K562 (cell line): ENCODE results near the gene SEC61A1. TPM values are rescaled to one million over a fixed set of nuclear protein-coding genes. Genes with fewer than 3 reads are reported as not detected.
A peak's percentile ranks its signal among the peaks of the same experiment; 100 is the strongest.

Source experiments
- ATAC-seq: fragments of 200-7000 bp; cut with Tn5 transposase; 3 replicates; pipeline ENCODE4 v1.9.1; 2020; ENCODE audit warnings: moderate library complexity
- BruUV-seq: library from RNA; stranded (reverse); fragments of 400-500 nt; replicated peaks from 2 replicates; lab custom pipeline; 2021; lab: Mats Ljungman, UMichigan
- CTCF ChIA-PET: fragments of 300-600 bp; formaldehyde crosslinking; extraction: SDS; loops from one replicate; lab custom pipeline; 2021; ENCODE audit warnings: low intra/inter-chr PET ratio; lab: Yijun Ruan, JAX
- POLR2A ChIA-PET: fragments of 300-600, 350-650 bp; sonication (Branson Sonifier 250); formaldehyde crosslinking; extraction: SDS; loops from one replicate; lab custom pipeline; 2021; ENCODE audit warnings: antibody characterized with exemption, inconsistent platforms; lab: Yijun Ruan, JAX
- DNase-seq, 4 experiments: peaks; one replicate each; pipeline versions ENCODE4 v3.0.0 to v3.0.0-alpha.2; 2011 to 2018; ENCODE audit warnings: low spot score in 3 of 4, mixed read lengths in 3 of 4; ENCODE audit errors: extremely low read depth in 1 of 4
- FAIRE-seq: peaks from 2 replicates; lab custom pipeline; 2011; peaks lifted over from hg19 to GRCh38; lab: Jason Lieb, UNC
- H2AFZ ChIP-seq: 2 replicates; pipeline ENCODE4 v1.6.0; 2011; ENCODE audit warnings: low read depth, low read length, control low read depth, inconsistent platforms
- H3K27ac ChIP-seq: fragments of 200-600 bp; 3 replicates; pipeline ENCODE4 v1.8.0; 2011; ENCODE audit warnings: low read depth, mild to moderate bottlenecking, control low read depth, inconsistent platforms, low read length, moderate library complexity, mixed read lengths; ENCODE audit errors: extremely low read depth
- H3K27me3 ChIP-seq, 2 experiments: fragments of 300-600 bp in 1 of 2; 2 replicates in 1 of 2; 3 replicates in 1 of 2; pipeline versions ENCODE4 v1.6.0 to v1.8.0; 2011; ENCODE audit warnings: inconsistent platforms in 2 of 2, low read length in 2 of 2, mild to moderate bottlenecking in 1 of 2, mixed read lengths in 1 of 2, moderate library complexity in 1 of 2; ENCODE audit not compliant: control insufficient read depth in 2 of 2, insufficient read depth in 2 of 2
- H3K36me3 ChIP-seq: fragments of 300-600 bp; 3 replicates; pipeline ENCODE4 v1.8.0; 2011; ENCODE audit warnings: mild to moderate bottlenecking, low read length, inconsistent platforms; ENCODE audit not compliant: control insufficient read depth, insufficient read depth
- H3K4me1 ChIP-seq, 2 experiments: fragments of 200-600 bp in 1 of 2; replicated peaks in 1 of 2; 2 replicates in 1 of 2; 3 replicates in 1 of 2; pipeline versions ENCODE4 v1.5.1 to v1.8.0; 2011; ENCODE audit warnings: inconsistent platforms in 2 of 2, low read length in 2 of 2, mild to moderate bottlenecking in 1 of 2, mixed read lengths in 1 of 2, moderate library complexity in 1 of 2; ENCODE audit not compliant: control insufficient read depth in 2 of 2, insufficient read depth in 2 of 2
- H3K4me2 ChIP-seq: 2 replicates; pipeline ENCODE4 v1.6.1; 2011; ENCODE audit warnings: low read length, control low read depth, inconsistent platforms, mixed read lengths; ENCODE audit not compliant: insufficient read depth
- H3K4me3 ChIP-seq: fragments of 200-600 bp; sonication (generic), shearing (Covaris generic); 2 replicates; pipeline ENCODE4 v1.5.1; 2016; ENCODE audit warnings: control low read depth, inconsistent platforms
- H3K79me2 ChIP-seq: fragments of 200-600 bp; 3 replicates; pipeline ENCODE4 v1.8.0; 2011; ENCODE audit warnings: low read length, inconsistent platforms; ENCODE audit not compliant: control insufficient read depth, insufficient read depth
- H3K9ac ChIP-seq, 2 experiments: 2 replicates each; pipeline versions ENCODE4 v1.6.0 to v1.6.1; 2011; ENCODE audit warnings: low read depth in 2 of 2, low read length in 2 of 2, control low read depth in 1 of 2, inconsistent platforms in 1 of 2, mild to moderate bottlenecking in 1 of 2, mixed read lengths in 1 of 2; ENCODE audit not compliant: insufficient read depth in 1 of 2
- H3K9me1 ChIP-seq: one replicate; pipeline ENCODE4 v1.6.0; 2011; ENCODE audit warnings: inconsistent platforms, mild to moderate bottlenecking, low read length, moderate library complexity; ENCODE audit not compliant: control insufficient read depth, insufficient read depth
- H3K9me3 ChIP-seq: replicated peaks from 2 replicates; pipeline ENCODE4 v1.5.1; 2011; ENCODE audit warnings: low read depth, low read length, inconsistent platforms; ENCODE audit not compliant: control insufficient read depth, insufficient read depth
- H4K20me1 ChIP-seq: replicated peaks from 2 replicates; pipeline ENCODE4 v1.6.1; 2011; ENCODE audit warnings: low read length, inconsistent platforms, mixed read lengths; ENCODE audit not compliant: control insufficient read depth, insufficient read depth
- ATF7 ChIP-seq: fragments of 450-650 bp; IDR thresholded peaks from 2 replicates; pipeline ENCODE4 v1.7.1; 2014; ENCODE audit warnings: mild to moderate bottlenecking, moderate library complexity
- BCLAF1 ChIP-seq, 2 experiments: fragments of 450-650 bp in 1 of 2; IDR thresholded peaks; 2 replicates each; pipeline ENCODE4 v1.6.1; 2011 to 2017; ENCODE audit warnings: low read depth in 2 of 2, antibody characterized with exemption in 1 of 2, borderline replicate concordance in 1 of 2, low read length in 1 of 2, mild to moderate bottlenecking in 1 of 2, mixed read lengths in 1 of 2; ENCODE audit not compliant: control insufficient read depth in 1 of 2
- BRD9 ChIP-seq: fragments of 450-650 bp; IDR thresholded peaks from 2 replicates; pipeline ENCODE4 v1.6.1; 2018; ENCODE audit warnings: low read depth; ENCODE audit not compliant: partially characterized antibody
- E2F8 ChIP-seq: fragments of 450-650 bp; IDR thresholded peaks from 2 replicates; pipeline ENCODE4 v1.7.1; 2018; ENCODE audit warnings: mild to moderate bottlenecking, low read depth; ENCODE audit not compliant: partially characterized antibody
- EP400 ChIP-seq: fragments of 450-650 bp; IDR thresholded peaks from 2 replicates; pipeline ENCODE4 v1.6.1; 2017; ENCODE audit warnings: antibody characterized with exemption, mild to moderate bottlenecking, moderate library complexity
- HDAC3 ChIP-seq: fragments of 450-650 bp; IDR thresholded peaks from 2 replicates; pipeline ENCODE4 v1.6.1; 2018; ENCODE audit warnings: borderline replicate concordance, mild to moderate bottlenecking, moderate library complexity; ENCODE audit not compliant: partially characterized antibody
- ILF3 ChIP-seq: fragments of 450-650 bp; IDR thresholded peaks from 2 replicates; pipeline ENCODE4 v1.6.1; 2018; ENCODE audit warnings: antibody characterized with exemption, mild to moderate bottlenecking, moderate library complexity, borderline replicate concordance
- JUN ChIP-seq, 2 experiments: sonication (generic) in 1 of 2; formaldehyde crosslinking in 1 of 2; IDR thresholded peaks; 2 replicates each; pipeline versions ENCODE4 v1.6.1 to v1.8.0; 2012 to 2022; ENCODE audit warnings: borderline replicate concordance in 2 of 2, mild to moderate bottlenecking in 2 of 2, improper control_type of control experiment in 1 of 2, low read depth in 1 of 2, low read length in 1 of 2, missing genetic modification reagents in 1 of 2
- POLR2G ChIP-seq: fragments of 200-400 bp; formaldehyde crosslinking; IDR thresholded peaks from 2 replicates; pipeline ENCODE4 v1.6.1; 2017; ENCODE audit warnings: low read depth, mild to moderate bottlenecking, antibody characterized with exemption, low read length, moderate library complexity
- RAD21 ChIP-seq, 2 experiments: fragments of 250-450 bp in 1 of 2; fragments of 450-650 bp in 1 of 2; sonication (Bioruptor Pico) in 1 of 2; formaldehyde crosslinking in 1 of 2; IDR thresholded peaks in 1 of 2; conservative IDR thresholded peaks in 1 of 2; 2 replicates each; pipeline versions ENCODE4 v1.4.0 to v1.8.0; 2020 to 2022; ENCODE audit warnings: mild to moderate bottlenecking in 2 of 2, moderate library complexity in 1 of 2
- TRIM24 ChIP-seq, 2 experiments: fragments of 450-650 bp; IDR thresholded peaks; 2 replicates each; pipeline ENCODE4 v1.6.1; 2016
- ZKSCAN1 ChIP-seq: fragments of 150-350 bp; IDR thresholded peaks from 2 replicates; pipeline ENCODE4 v1.6.1; 2016; ENCODE audit warnings: low read depth, low read length
- ZNF224 ChIP-seq: sonication (generic); formaldehyde crosslinking; IDR thresholded peaks from 2 replicates; pipeline ENCODE4 v1.8.0; 2022; ENCODE audit warnings: mild to moderate bottlenecking, missing genetic modification reagents
- ZNF24 ChIP-seq: fragments of 450-650 bp; IDR thresholded peaks from 2 replicates; pipeline ENCODE4 v1.6.1; 2016
- whole genome bisulfite sequencing: fragments of 100-300 bp; shearing (Covaris generic); methylation state at CpG from one replicate; pipeline ENCODE4 v1.1.6; 2016; ENCODE audit warnings: low coverage, mixed read lengths; ENCODE audit not compliant: insufficient coverage; ENCODE audit errors: missing lambda C conversion rate; 5-methylcytosine and 5-hydroxymethylcytosine counted together
- in situ Hi-C: fragments of 300-500 bp; cut with MboI; formaldehyde crosslinking; loops from 4 replicates; pipeline ENCODE4 v1.15.0; 2018; ENCODE audit warnings: inconsistent platforms, mixed read lengths
- intact Hi-C: fragments of 100-400 bp; cut with micrococcal nuclease; formaldehyde crosslinking; loops from 2 replicates; pipeline ENCODE4 v1.14.2; 2022
- polyA plus RNA-seq, 8 experiments: library from polyadenylated mRNA; depleted of rRNA in 4 of 8; stranded (reverse) in 5 of 8; unstranded in 3 of 8; fragments of >200 nt; fragmentation: Nextera tagmentation in 2 of 8; fragmentation: Illumina TruSeq in 1 of 8; extraction: Ambion mirVana in 2 of 8; extraction: Trizol in 1 of 8; gene quantifications; 2 replicates each; pipeline versions ENCODE4 v1.2.1 to v1.2.3, GENCODE V29; 2011 to 2014; ENCODE audit warnings: inconsistent platforms in 1 of 8, missing spikeins in 1 of 8
- total RNA-seq, 7 experiments: library from RNA; depleted of rRNA in 6 of 7; stranded (reverse); fragments of >200 nt in 6 of 7; fragmentation: Illumina TruSeq in 2 of 7; extraction: Trizol in 2 of 7; gene quantifications; 2 replicates each; pipeline versions ENCODE4 v1.2.1 to v1.2.3, GENCODE V29; 2011 to 2021; ENCODE audit warnings: low replicate concordance in 1 of 7

SEC61A1 gene
- total and polyA plus RNA-seq, 9 of the 15 experiments (the other 6 are each of a cell fraction or from before 2014, with no cell fraction given) = 1.9 to 140 (median 79.1) TPM

GRCh38 chr3:128009952-128010846, 42.0 kb upstream of the SEC61A1 start:
- no peaks in the 10 kb centered on the region for H3K9me1 ChIP-seq
- no peaks in the 10 kb centered on the region for H3K79me2 ChIP-seq
- DNase-seq (peak in 1 of 4 experiments; percentile 3), FAIRE-seq (no peak), ATAC-seq (peak; percentile 48)
- in situ Hi-C loops = no loop called here
- H3K4me1 ChIP-seq = peaks cover 5 to 16% of the 10 kb centered on the region in 2 experiments; a peak in 4 of 5 replicates
- WGBS = 26% methylated on average over 11 of the region's 12 CpGs
- H3K36me3 ChIP-seq = no peaks in the 10 kb centered on the region
- CTCF ChIA-PET = interaction anchor here (0.7 kb wide), 1 partner anchor 358 kb away, joined by 3 read pairs; no protein-coding TSS in a partner anchor
- no peak overlapping the region for H2AFZ ChIP-seq
- intact Hi-C loops = loop anchor here (2.0 kb wide), 1 partner anchor 43 kb away; the partner anchor contains the start of gene SEC61A1
- H3K9me3 ChIP-seq = no peaks in the 10 kb centered on the region
- H3K9ac ChIP-seq = no peak overlapping the region
- POLR2A ChIA-PET = interaction anchor here (0.7 kb wide), 1 partner anchor 43 kb away, joined by 4 read pairs; no protein-coding TSS in a partner anchor
- no peaks in the 10 kb centered on the region for H4K20me1 ChIP-seq
- H3K27me3 ChIP-seq = peaks cover 3 to 18% of the 10 kb centered on the region in 2 experiments; a peak in 2 of 5 replicates
- H3K4me2 ChIP-seq = peak overlapping the region; percentile 46; the same call in 1 of the 2 replicates
- no TSS peak for BruUV-seq
- no peak overlapping the region for H3K4me3 ChIP-seq
- H3K27ac ChIP-seq = no peak overlapping the region
- TF ChIP-seq POLR2G (no peak), ILF3 (no peak), ZNF224 (CRISPR knock-in tag) (no peak), ATF7 (peak; percentile 91), TRIM24 (IDR thresholded peaks at IDR 0.05) (peak; percentile 95 to 99), JUN (IDR thresholded peaks at IDR 0.05; ENCODE audit: borderline replicate concordance, low read depth, low read length) (peak; percentile 63), JUN (CRISPR knock-in tag; IDR thresholded peaks at IDR 0.05; ENCODE audit: borderline replicate concordance) (no peak), HDAC3 (peak; percentile 60), E2F8 (peak; percentile 13), EP400 (peak; percentile 57), ZNF24 (peak; percentile 62; the same call in 1 of the 2 replicates), BRD9 (peak; percentile 77), RAD21 (CRISPR knock-in tag; conservative IDR thresholded peaks at IDR 0.05 in 1 of 2, IDR thresholded peaks at IDR 0.05 in 1 of 2) (peak in 1 of 2 experiments; percentile 22; a peak in 2 of 4 replicates), BCLAF1 (IDR thresholded peaks at IDR 0.05; ENCODE audit: borderline replicate concordance in 1 of 2, control insufficient read depth in 1 of 2, low read depth in 2 of 2, low read length in 1 of 2) (no peak), ZKSCAN1 (no peak)
